ENCODE data around the gene LIX1.

GRCh38 chr5:97136475-97136874 is 5.9 kb downstream of the LIX1 start:
- TF ChIP-seq, protein P1, sequence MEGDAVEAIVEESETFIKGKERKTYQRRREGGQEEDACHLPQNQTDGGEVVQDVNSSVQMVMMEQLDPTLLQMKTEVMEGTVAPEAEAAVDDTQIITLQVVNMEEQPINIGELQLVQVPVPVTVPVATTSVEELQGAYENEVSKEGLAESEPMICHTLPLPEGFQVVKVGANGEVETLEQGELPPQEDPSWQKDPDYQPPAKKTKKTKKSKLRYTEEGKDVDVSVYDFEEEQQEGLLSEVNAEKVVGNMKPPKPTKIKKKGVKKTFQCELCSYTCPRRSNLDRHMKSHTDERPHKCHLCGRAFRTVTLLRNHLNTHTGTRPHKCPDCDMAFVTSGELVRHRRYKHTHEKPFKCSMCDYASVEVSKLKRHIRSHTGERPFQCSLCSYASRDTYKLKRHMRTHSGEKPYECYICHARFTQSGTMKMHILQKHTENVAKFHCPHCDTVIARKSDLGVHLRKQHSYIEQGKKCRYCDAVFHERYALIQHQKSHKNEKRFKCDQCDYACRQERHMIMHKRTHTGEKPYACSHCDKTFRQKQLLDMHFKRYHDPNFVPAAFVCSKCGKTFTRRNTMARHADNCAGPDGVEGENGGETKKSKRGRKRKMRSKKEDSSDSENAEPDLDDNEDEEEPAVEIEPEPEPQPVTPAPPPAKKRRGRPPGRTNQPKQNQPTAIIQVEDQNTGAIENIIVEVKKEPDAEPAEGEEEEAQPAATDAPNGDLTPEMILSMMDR (IDR thresholded peaks at IDR 0.05; ENCODE audit: low read depth, low read length, poor library complexity, severe bottlenecking): no peak
- no peak for TF ChIP-seq EZH2phosphoT487 (IDR thresholded peaks at IDR 0.05; ENCODE audit: borderline replicate concordance, low read length)
